BJ (cell line): ENCODE results near the gene RAB3GAP2. TPM values are rescaled to one million over a fixed set of nuclear protein-coding genes. Genes with fewer than 3 reads are reported as not detected.
"Not testable (repeated sequence)": the region's sequence is repeated elsewhere in the genome, so short reads cannot be mapped to it uniquely, and the experiment has no call there.

ENCODE experiments used
- CTCF ChIA-PET: fragments of 350-600 bp; formaldehyde crosslinking; extraction: SDS; loops from one replicate; lab custom pipeline; 2021; ENCODE audit warnings: antibody characterized with exemption, inconsistent platforms; lab: Yijun Ruan, JAX
- POLR2A ChIA-PET: fragments of 300-600 bp; sonication (Branson Sonifier 250); formaldehyde crosslinking; extraction: SDS; loops from one replicate; lab custom pipeline; 2021; ENCODE audit warnings: antibody characterized with exemption; lab: Charles Lee
- DNase-seq: peaks from one replicate; pipeline ENCODE4 v3.0.0-alpha.2; 2011; ENCODE audit warnings: low read depth
- H3K27me3 ChIP-seq: 2 replicates; pipeline ENCODE4 v1.6.0; 2011; ENCODE audit warnings: low read length; ENCODE audit not compliant: control insufficient read depth, insufficient read depth
- H3K36me3 ChIP-seq: 2 replicates; pipeline ENCODE4 v1.5.1; 2011; ENCODE audit warnings: low read length; ENCODE audit not compliant: control insufficient read depth, insufficient read depth
- H3K4me3 ChIP-seq: 2 replicates; pipeline ENCODE4 v1.5.1; 2011; ENCODE audit warnings: low read depth, mild to moderate bottlenecking, control low read depth, low read length
- CTCF ChIP-seq: IDR thresholded peaks from 2 replicates; pipeline ENCODE4 v1.5.1; 2011; ENCODE audit warnings: low read depth, mild to moderate bottlenecking, control low read depth, inconsistent platforms, low read length, moderate library complexity; ENCODE audit not compliant: insufficient read depth
- polyA plus RNA-seq: library from polyadenylated mRNA; depleted of rRNA; stranded (reverse); fragments of >200 nt; gene quantifications from 2 replicates; pipeline ENCODE4 v1.2.3, GENCODE V29; 2011

Gene RAB3GAP2
- polyA plus RNA-seq, 1 experiment, result 25.1 TPM

- ChIA-PET POLR2A (no interaction called here), CTCF (no interaction called here)
- no peaks in the 10 kb centered on the region for H3K27me3 ChIP-seq
- no peak for DNase-seq
- H3K4me3 ChIP-seq, result no peak overlapping the region
- peaks cover 8% of the 10 kb centered on the region for H3K36me3 ChIP-seq
- TF ChIP-seq CTCF, result no peak
Measured at GRCh38 chr1:220170836-220171526, 101.3 kb downstream of the RAB3GAP2 start.

- CTCF ChIA-PET, H3K36me3 ChIP-seq, POLR2A ChIA-PET, H3K27me3 ChIP-seq, H3K4me3 ChIP-seq, DNase-seq: not testable (repeated sequence)
Measured at GRCh38 chr1:220169887-220170286, 102.4 kb downstream of the RAB3GAP2 start.

- Histone ChIP-seq H3K4me3 (no peak overlapping the region), H3K27me3 (no peaks in the 10 kb centered on the region), H3K36me3 (peaks cover 8% of the 10 kb centered on the region)
- DNase-seq, result no peak
- POLR2A ChIA-PET, result no interaction called here
- CTCF ChIA-PET, result interaction anchor here (1.3 kb wide), 1 partner anchor 20 kb away, joined by 3 read pairs; no protein-coding TSS in a partner anchor
- no peak for TF ChIP-seq CTCF
Measured at GRCh38 chr1:220166853-220167252, 105.4 kb downstream of the RAB3GAP2 start.

- no peak overlapping the region for H3K4me3 ChIP-seq
- H3K27me3 ChIP-seq, result no peaks in the 10 kb centered on the region
- no peak for TF ChIP-seq CTCF
- CTCF ChIA-PET, result no interaction called here
- no peak for DNase-seq
- H3K36me3 ChIP-seq, result peaks cover 3% of the 10 kb centered on the region
- POLR2A ChIA-PET, result no interaction called here
Measured at GRCh38 chr1:220164517-220164916, 107.7 kb downstream of the RAB3GAP2 start.

GRCh38 chr1:220164116-220164515 is 108.1 kb downstream of the RAB3GAP2 start:
- ChIA-PET CTCF (no interaction called here), POLR2A (interaction anchor here (0.8 kb wide), 1 partner anchor 11 kb away, joined by 8 read pairs; no protein-coding TSS in a partner anchor)
- DNase-seq, result no peak
- Histone ChIP-seq H3K27me3 (no peaks in the 10 kb centered on the region), H3K36me3 (peaks cover 3% of the 10 kb centered on the region), H3K4me3 (no peak overlapping the region)
- TF ChIP-seq CTCF, result no peak
